Chondrocyte (in vitro differentiated cells): ENCODE data around the gene MICAL3. TPM values are rescaled to one million over a fixed set of nuclear protein-coding genes. Genes with fewer than 3 reads are reported as not detected.
"Not testable (repeated sequence)": the region's sequence is repeated elsewhere in the genome, so short reads cannot be mapped to it uniquely, and the experiment has no call there.

ENCODE experiments used
- DNase-seq: peaks from one replicate; pipeline ENCODE4 v3.0.0; 2021; ENCODE audit warnings: mixed read lengths, low spot score
- H3K27ac Mint-ChIP-seq: one replicate; pipeline ENCODE4 v1.8.0; 2021; ENCODE audit warnings: mild to moderate bottlenecking, moderate library complexity, mixed read lengths; ENCODE audit not compliant: unreplicated experiment
- H3K27me3 Mint-ChIP-seq: 2 replicates; pipeline ENCODE4 v1.8.0; 2021; ENCODE audit warnings: low read depth, mixed read lengths
- H3K36me3 Mint-ChIP-seq: 2 replicates; pipeline ENCODE4 v1.8.0; 2021; ENCODE audit warnings: low read depth, mixed read lengths
- H3K4me1 Mint-ChIP-seq: 2 replicates; pipeline ENCODE4 v1.8.0; 2021; ENCODE audit warnings: low read depth, mild to moderate bottlenecking, mixed read lengths
- H3K4me3 Mint-ChIP-seq: one replicate; pipeline ENCODE4 v1.8.0; 2021; ENCODE audit warnings: mild to moderate bottlenecking, moderate library complexity, mixed read lengths; ENCODE audit not compliant: unreplicated experiment
- H3K9me3 Mint-ChIP-seq: 2 replicates; pipeline ENCODE4 v1.8.0; 2021; ENCODE audit warnings: low read depth, mixed read lengths
- total RNA-seq: library from RNA; stranded (reverse); gene quantifications from 3 replicates; pipeline ENCODE4 v1.2.1, GENCODE V29; 2021
- TF ChIP-seq, protein P1 (sequence below): fragments of 200-600 bp; sonication (generic); IDR thresholded peaks from 2 replicates; pipeline ENCODE4 v1.5.0; 2021; ENCODE audit warnings: antibody characterized with exemption, mild to moderate bottlenecking, moderate library complexity

Gene MICAL3
- total RNA-seq, 1 donor from 2014 or later, result 68.2 TPM

DNA sequence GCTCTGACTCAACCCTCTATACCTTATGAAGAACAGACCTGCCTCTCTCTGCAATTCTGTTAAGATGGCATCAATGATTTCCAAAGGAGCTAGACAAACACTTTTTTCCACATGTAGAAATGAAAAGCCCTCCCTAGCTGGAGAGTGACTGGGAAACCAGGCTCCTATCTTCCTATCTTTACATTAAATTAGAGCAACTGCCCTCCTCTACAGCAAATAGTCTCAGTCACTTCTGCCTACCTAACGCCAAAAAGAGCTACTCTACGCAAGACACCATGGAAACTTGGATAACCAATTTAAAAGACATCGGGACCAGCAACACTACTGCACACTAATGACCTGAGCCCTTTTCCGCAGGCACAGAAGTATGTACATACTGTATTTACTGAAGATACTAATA, 84.8 kb downstream of the MICAL3 start:
- no peak overlapping the region for H3K4me3 Mint-ChIP-seq
- TF ChIP-seq, protein P1, sequence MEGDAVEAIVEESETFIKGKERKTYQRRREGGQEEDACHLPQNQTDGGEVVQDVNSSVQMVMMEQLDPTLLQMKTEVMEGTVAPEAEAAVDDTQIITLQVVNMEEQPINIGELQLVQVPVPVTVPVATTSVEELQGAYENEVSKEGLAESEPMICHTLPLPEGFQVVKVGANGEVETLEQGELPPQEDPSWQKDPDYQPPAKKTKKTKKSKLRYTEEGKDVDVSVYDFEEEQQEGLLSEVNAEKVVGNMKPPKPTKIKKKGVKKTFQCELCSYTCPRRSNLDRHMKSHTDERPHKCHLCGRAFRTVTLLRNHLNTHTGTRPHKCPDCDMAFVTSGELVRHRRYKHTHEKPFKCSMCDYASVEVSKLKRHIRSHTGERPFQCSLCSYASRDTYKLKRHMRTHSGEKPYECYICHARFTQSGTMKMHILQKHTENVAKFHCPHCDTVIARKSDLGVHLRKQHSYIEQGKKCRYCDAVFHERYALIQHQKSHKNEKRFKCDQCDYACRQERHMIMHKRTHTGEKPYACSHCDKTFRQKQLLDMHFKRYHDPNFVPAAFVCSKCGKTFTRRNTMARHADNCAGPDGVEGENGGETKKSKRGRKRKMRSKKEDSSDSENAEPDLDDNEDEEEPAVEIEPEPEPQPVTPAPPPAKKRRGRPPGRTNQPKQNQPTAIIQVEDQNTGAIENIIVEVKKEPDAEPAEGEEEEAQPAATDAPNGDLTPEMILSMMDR, result no peak
- H3K36me3 Mint-ChIP-seq, result peaks cover 6% of the 10 kb centered on the region

DNA sequence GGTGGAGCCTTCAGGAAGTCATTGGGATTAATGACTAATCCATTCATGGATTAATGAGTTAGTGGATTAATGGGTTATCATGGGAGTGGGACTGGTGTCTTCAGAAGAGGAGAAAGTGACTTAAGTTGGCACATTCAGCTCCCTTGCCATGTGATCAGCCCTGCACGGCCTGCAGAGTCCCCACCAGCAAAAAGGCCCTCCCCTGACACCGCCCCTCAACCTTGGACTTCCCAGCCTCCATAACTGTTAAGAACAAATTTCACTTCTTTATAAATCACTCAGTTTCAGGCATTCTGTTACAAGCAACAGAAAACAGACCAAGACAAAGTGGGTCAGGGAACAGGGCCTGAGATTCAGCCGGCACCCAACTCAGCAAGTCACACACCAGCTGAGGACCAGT, 85.3 kb downstream of the MICAL3 start:
- no peak for DNase-seq
- H3K4me3 Mint-ChIP-seq, result no peak overlapping the region

More for the DNA sequence above, 84.8 kb downstream of the MICAL3 start:
- H3K9me3 Mint-ChIP-seq, result peaks cover 4% of the 10 kb centered on the region
- peaks cover 23% of the 10 kb centered on the region for H3K4me1 Mint-ChIP-seq
- DNase-seq, result no peak
- no peak overlapping the region for H3K27ac Mint-ChIP-seq
- no peaks in the 10 kb centered on the region for H3K27me3 Mint-ChIP-seq

DNA sequence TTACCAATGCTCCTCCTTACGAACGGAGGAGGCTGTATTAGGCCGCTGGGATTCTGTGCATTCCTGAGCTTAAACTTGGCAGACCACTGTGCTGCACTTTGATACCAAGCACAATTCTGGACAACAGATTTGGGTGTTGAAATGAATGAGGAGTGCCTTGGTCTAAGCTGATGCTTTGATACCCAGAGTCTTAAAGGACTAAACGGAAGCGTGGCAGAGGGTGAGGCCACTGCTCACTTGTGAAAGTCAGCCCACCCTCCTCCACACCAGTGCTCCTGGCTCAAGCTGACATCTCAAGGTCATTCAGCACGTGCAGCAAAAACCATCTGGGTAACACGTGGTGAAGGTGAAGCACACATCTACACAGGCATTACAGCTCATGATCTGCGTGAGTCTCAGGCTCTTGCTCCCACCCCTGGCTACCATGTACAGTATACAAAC, 85.9 kb downstream of the MICAL3 start:
- peaks cover 13% of the 10 kb centered on the region for H3K4me1 Mint-ChIP-seq
- H3K9me3 Mint-ChIP-seq, result peaks cover 4% of the 10 kb centered on the region
- no peak overlapping the region for H3K27ac Mint-ChIP-seq
- no peak overlapping the region for H3K4me3 Mint-ChIP-seq
- peaks cover 6% of the 10 kb centered on the region for H3K36me3 Mint-ChIP-seq
- no peak for DNase-seq
- H3K27me3 Mint-ChIP-seq, result no peaks in the 10 kb centered on the region
- TF ChIP-seq, protein P1, result no peak

More for the DNA sequence above, 85.3 kb downstream of the MICAL3 start:
- Mint-ChIP-seq H3K9me3 (peaks cover 4% of the 10 kb centered on the region), H3K4me1 (peaks cover 18% of the 10 kb centered on the region), H3K36me3 (peaks cover 6% of the 10 kb centered on the region), H3K27ac (no peak overlapping the region), H3K27me3 (no peaks in the 10 kb centered on the region)
- TF ChIP-seq, protein P1, result no peak

DNA sequence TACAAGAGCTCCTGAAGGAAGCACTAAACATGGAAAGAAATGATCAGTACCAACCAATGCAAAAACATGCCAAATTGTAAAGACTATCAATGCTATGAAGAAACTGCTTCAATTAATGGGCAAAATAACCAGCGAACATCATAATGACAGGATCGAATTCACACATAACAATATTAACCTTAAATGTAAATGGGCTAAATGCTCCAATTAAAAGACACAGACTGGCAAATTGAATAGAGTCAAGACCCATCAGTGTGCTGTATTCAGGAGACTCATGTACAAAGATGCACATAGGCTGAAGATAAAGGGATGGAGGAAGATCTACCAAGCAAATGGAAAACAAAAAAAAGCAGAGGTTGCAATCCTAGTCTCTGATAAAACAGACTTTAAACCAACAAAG, 91.9 kb downstream of the MICAL3 start:
- DNase-seq, H3K36me3 Mint-ChIP-seq, H3K9me3 Mint-ChIP-seq, H3K4me3 Mint-ChIP-seq, H3K27me3 Mint-ChIP-seq, H3K27ac Mint-ChIP-seq: not testable (repeated sequence)
- H3K4me1 Mint-ChIP-seq, result peaks cover 19% of the 10 kb centered on the region

DNA sequence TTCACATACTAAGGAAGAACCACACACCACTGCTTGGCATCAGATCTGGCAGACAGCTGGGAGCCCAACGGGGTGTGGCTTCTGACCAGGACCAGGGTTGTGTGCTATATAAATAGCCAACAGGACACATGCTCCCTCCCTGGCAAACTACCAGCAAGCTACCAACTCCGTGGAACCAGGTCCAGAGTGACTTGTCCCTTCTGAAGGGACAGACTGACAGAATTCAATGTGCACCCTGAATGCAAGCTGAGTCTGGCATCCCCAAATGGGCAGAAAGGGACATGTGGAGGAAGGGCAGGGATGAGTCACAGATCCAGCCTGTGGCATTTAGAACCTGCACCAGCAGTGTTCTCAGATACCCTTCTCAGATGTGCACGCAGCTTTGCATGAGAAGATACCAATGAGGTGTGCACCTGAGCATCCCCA, 92.9 kb downstream of the MICAL3 start:
- Mint-ChIP-seq H3K27ac (no peak overlapping the region), H3K36me3 (peaks cover 3% of the 10 kb centered on the region), H3K9me3 (peaks cover 4% of the 10 kb centered on the region), H3K4me3 (no peak overlapping the region), H3K4me1 (peaks cover 19% of the 10 kb centered on the region), H3K27me3 (no peaks in the 10 kb centered on the region)
- TF ChIP-seq, protein P1, result no peak
- DNase-seq, result no peak
